SU-DHL-6 (cell line): Measurements from ENCODE around the gene FAM83C.

Source experiments
- H2AFZ ChIP-seq: fragments of 200-600 bp; sonication (generic); 2 replicates; pipeline ENCODE4 v1.6.1; 2014; ENCODE audit warnings: low read depth, mild to moderate bottlenecking, moderate library complexity, mixed read lengths, antibody characterized with exemption, low read length; ENCODE audit not compliant: severe bottlenecking
- H3F3A ChIP-seq: fragments of 200-600 bp; shearing (Covaris generic); 2 replicates; pipeline ENCODE4 v1.6.0; 2016; ENCODE audit warnings: antibody characterized with exemption, mild to moderate bottlenecking; ENCODE audit not compliant: insufficient read depth
- H3K27ac ChIP-seq: fragments of 200-600 bp; sonication (generic); 2 replicates; pipeline ENCODE4 v1.5.1; 2016; ENCODE audit warnings: low read depth, mild to moderate bottlenecking, low read length, moderate library complexity, mixed read lengths
- H3K27me3 ChIP-seq: fragments of 200-600 bp; sonication (generic), shearing (Covaris generic); 2 replicates; pipeline ENCODE4 v1.6.0; 2014; ENCODE audit warnings: mild to moderate bottlenecking, low read length
- H3K36me3 ChIP-seq: fragments of 200-600 bp; sonication (generic); 2 replicates; pipeline ENCODE4 v1.6.1; 2014; ENCODE audit warnings: mild to moderate bottlenecking, low read length, mixed read lengths
- H3K4me2 ChIP-seq: fragments of 300-600, 200-600 bp; shearing (Covaris generic), sonication (generic); 2 replicates; pipeline ENCODE4 v1.6.0; 2014; ENCODE audit warnings: low read length, low read depth, mild to moderate bottlenecking; ENCODE audit not compliant: poor library complexity, severe bottlenecking
- H3K4me3 ChIP-seq: fragments of 200-600 bp; sonication (generic); 2 replicates; pipeline ENCODE4 v1.5.1; 2014; ENCODE audit warnings: antibody characterized with exemption, low read length, mild to moderate bottlenecking, mixed read lengths; ENCODE audit not compliant: insufficient read depth, poor library complexity, severe bottlenecking
- H3K79me2 ChIP-seq: fragments of 200-600 bp; sonication (generic); 2 replicates; pipeline ENCODE4 v1.6.1; 2014; ENCODE audit warnings: mild to moderate bottlenecking, low read length, moderate library complexity; ENCODE audit not compliant: insufficient read depth
- H3K9ac ChIP-seq: fragments of 200-600 bp; sonication (generic); 2 replicates; pipeline ENCODE4 v1.7.0; 2014; ENCODE audit warnings: mild to moderate bottlenecking, low read length
- H3K9me2 ChIP-seq: fragments of 200-600 bp; sonication (generic); replicated peaks from 2 replicates; pipeline ENCODE4 v1.6.1; 2014; ENCODE audit warnings: low read length; ENCODE audit not compliant: insufficient read depth
- H3K9me3 ChIP-seq: fragments of 200-600 bp; sonication (generic); 2 replicates; pipeline ENCODE4 v1.6.1; 2014; ENCODE audit warnings: low read length, mixed read lengths; ENCODE audit not compliant: insufficient read depth
- H4K20me1 ChIP-seq: fragments of 200-600 bp; sonication (generic); 2 replicates; pipeline ENCODE4 v1.6.1; 2014; ENCODE audit warnings: low read depth, mild to moderate bottlenecking, antibody characterized with exemption, low read length, moderate library complexity, mixed read lengths
- CTCF ChIP-seq: fragments of 200-600 bp; sonication (generic); IDR thresholded peaks from one replicate; pipeline ENCODE4 v1.5.1; 2017; ENCODE audit warnings: antibody characterized with exemption, mild to moderate bottlenecking, low read length, moderate library complexity; ENCODE audit not compliant: insufficient read depth, poor library complexity, severe bottlenecking
- EZH2phosphoT487 ChIP-seq: fragments of 200-600 bp; sonication (generic), shearing (Covaris generic); conservative IDR thresholded peaks from 2 replicates; pipeline ENCODE4 v1.6.1; 2018; ENCODE audit warnings: mild to moderate bottlenecking, antibody characterized with exemption, low read length, moderate library complexity, mixed read lengths

Gene FAM83C

DNA sequence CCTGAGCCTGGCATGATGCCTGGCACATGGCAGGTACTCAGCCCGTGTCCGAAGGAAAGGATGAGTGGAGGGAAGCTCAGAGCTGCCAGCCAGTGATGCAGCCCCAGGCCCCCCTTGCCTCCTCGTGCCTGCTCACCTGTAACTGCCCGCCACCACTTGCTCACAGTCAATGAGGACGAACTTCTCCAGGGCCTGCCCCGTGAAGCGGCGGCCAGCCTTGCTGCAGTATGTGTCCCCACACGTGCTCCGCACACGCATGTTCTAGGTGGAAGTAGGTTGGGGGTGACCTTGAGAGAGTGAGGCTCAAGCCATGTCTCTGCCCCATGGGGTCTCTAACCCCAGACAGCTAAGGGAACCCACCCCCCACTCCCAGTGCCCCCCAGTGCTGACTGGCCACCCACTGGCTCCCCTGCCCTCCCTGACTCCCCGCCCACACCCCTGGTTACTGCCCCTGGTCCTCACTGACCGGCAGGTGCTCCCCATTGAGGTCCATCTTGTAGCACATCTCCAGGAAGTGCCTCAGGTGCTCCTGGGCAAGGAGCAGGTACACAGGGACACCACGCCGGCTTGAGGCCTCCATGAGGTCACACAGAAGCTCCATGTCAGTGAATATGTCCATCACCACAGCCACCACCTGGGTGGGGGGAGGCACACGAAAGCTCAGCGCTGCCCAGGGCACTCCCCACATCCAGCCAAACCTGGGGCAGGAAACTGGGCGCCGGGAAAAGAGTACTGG is 3.7 kb downstream of the FAM83C start:
- Histone ChIP-seq H3F3A (no peaks in the 10 kb centered on the region; the same call in 1 of the 2 replicates), H3K9me2 (no peaks in the 10 kb centered on the region), H3K36me3 (no peaks in the 10 kb centered on the region), H3K27ac (no peak overlapping the region), H3K9me3 (no peaks in the 10 kb centered on the region), H3K27me3 (no peaks in the 10 kb centered on the region), H3K4me3 (no peak overlapping the region), H3K4me2 (no peak overlapping the region), H3K9ac (no peak overlapping the region), H2AFZ (no peak overlapping the region), H3K79me2 (peaks cover 10% of the 10 kb centered on the region), H4K20me1 (no peaks in the 10 kb centered on the region)
- TF ChIP-seq EZH2phosphoT487 (no peak), CTCF (no peak)

- H3K9me3 ChIP-seq = no peaks in the 10 kb centered on the region
- no peaks in the 10 kb centered on the region for H3K36me3 ChIP-seq
- no peak overlapping the region for H3K4me3 ChIP-seq
- no peaks in the 10 kb centered on the region for H4K20me1 ChIP-seq
- H3F3A ChIP-seq = no peaks in the 10 kb centered on the region; the same call in 1 of the 2 replicates
- no peaks in the 10 kb centered on the region for H3K27me3 ChIP-seq
- no peak overlapping the region for H3K4me2 ChIP-seq
- H3K9ac ChIP-seq = no peak overlapping the region
- H2AFZ ChIP-seq = no peak overlapping the region
- no peak overlapping the region for H3K27ac ChIP-seq
- peaks cover 18% of the 10 kb centered on the region for H3K79me2 ChIP-seq
- TF ChIP-seq CTCF = no peak
- TF ChIP-seq EZH2phosphoT487 = no peak
- no peaks in the 10 kb centered on the region for H3K9me2 ChIP-seq
These were observed 4.5 kb downstream of the FAM83C start for GRCh38 chr20:35287509-35288324.

DNA sequence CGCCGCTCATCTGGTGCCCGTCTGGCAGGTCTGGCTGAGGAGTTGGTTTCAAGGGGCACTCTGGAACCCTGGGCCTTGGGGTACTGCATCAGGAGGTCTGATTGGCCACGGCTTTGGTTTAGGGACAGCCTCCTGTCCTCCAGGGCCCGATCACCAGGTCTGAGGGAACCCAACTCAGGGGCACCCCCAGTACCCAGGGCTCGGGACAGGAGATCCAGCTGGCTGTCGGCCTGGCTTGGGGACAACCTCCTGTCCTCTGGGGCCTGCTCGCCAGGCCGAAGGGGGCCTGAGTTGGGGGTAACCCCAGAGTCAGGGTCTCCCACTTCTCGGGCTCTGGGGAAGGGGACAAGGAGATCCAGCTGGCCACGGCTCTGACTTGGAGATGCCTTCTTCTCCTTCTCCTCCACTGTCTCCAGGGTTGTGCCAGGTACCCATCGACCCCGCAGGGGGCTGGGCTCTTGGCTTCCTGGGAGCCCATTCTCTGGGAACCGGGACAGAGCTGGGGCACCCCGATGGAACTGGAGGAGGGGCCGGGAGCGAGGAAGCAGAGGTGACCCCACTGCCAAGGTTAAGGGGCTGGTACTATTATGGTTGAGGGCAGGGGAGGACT is 5.2 kb downstream of the FAM83C start:
- no peak overlapping the region for H3K27ac ChIP-seq
- H3K9me3 ChIP-seq = no peaks in the 10 kb centered on the region
- no peaks in the 10 kb centered on the region for H4K20me1 ChIP-seq
- peaks cover 25% of the 10 kb centered on the region for H3K79me2 ChIP-seq
- H2AFZ ChIP-seq = no peak overlapping the region
- H3K4me2 ChIP-seq = no peak overlapping the region
- H3K9ac ChIP-seq = no peak overlapping the region
- H3K4me3 ChIP-seq = no peak overlapping the region
- H3F3A ChIP-seq = no peaks in the 10 kb centered on the region; the same call in 1 of the 2 replicates
- H3K9me2 ChIP-seq = no peaks in the 10 kb centered on the region
- H3K36me3 ChIP-seq = 0 out of 2 replicates have a peak, but pooled peaks cover 2% of the 10 kb centered on the region
- no peaks in the 10 kb centered on the region for H3K27me3 ChIP-seq
- TF ChIP-seq CTCF (no peak), EZH2phosphoT487 (no peak)
